Vagina (tissue), 2 donors: ENCODE results near the gene HOXD4. TPM values are rescaled to one million over a fixed set of nuclear protein-coding genes. Genes with fewer than 3 reads are reported as not detected.

Experiments
- DNase-seq, 2 donors: peaks; one replicate each; pipeline ENCODE4 v3.0.0-alpha.2; 2017; ENCODE audit errors: extremely low spot score in 2 of 2
- H3K27ac ChIP-seq: fragments of 200-600 bp; sonication (generic); one replicate; pipeline ENCODE4 v1.5.1; 2019
- H3K27me3 ChIP-seq: fragments of 200-600 bp; sonication (generic); one replicate; pipeline ENCODE4 v1.5.1; 2019
- H3K36me3 ChIP-seq, 2 donors: fragments of 200-600 bp; sonication (generic); one replicate each; pipeline ENCODE4 v1.5.1; 2017 to 2019
- H3K4me1 ChIP-seq: fragments of 200-600 bp; sonication (generic); one replicate; pipeline ENCODE4 v1.5.1; 2019
- H3K4me3 ChIP-seq, 2 donors: fragments of 200-600 bp; sonication (generic); 1 replicate in 1 of 2; 2 replicates in 1 of 2; pipeline ENCODE4 v1.5.1; 2016 to 2019
- H3K9me3 ChIP-seq: fragments of 200-600 bp; sonication (generic); one replicate; pipeline ENCODE4 v1.5.1; 2019
- CTCF ChIP-seq, 3 experiments: fragments of 450-650 bp in 2 of 3; fragments of 200-600 bp in 1 of 3; sonication (generic) in 1 of 3; IDR thresholded peaks; one replicate each; pipeline ENCODE4 v1.5.1; 2017 to 2019; ENCODE audit warnings: antibody characterized with exemption in 3 of 3, mild to moderate bottlenecking in 2 of 3, moderate library complexity in 2 of 3
- POLR2A ChIP-seq, 2 donors: fragments of 450-650 bp; IDR thresholded peaks; one replicate each; pipeline ENCODE4 v1.6.1; 2017; ENCODE audit warnings: antibody characterized with exemption in 2 of 2, mild to moderate bottlenecking in 2 of 2, moderate library complexity in 2 of 2
- POLR2AphosphoS5 ChIP-seq, 2 donors: sonication (generic); formaldehyde crosslinking; IDR thresholded peaks; one replicate each; pipeline ENCODE4 v1.9.0; 2017; ENCODE audit warnings: antibody characterized with exemption in 2 of 2, mild to moderate bottlenecking in 2 of 2, low read depth in 1 of 2; ENCODE audit not compliant: insufficient read depth in 1 of 2
- intact Hi-C: fragments of 100-400 bp; cut with DNase I; formaldehyde crosslinking; loops from one replicate; pipeline ENCODE4 v1.15.1; 2023
- total RNA-seq: library from RNA; depleted of rRNA; stranded (reverse); fragments of >200 nt; gene quantifications from one replicate; pipeline ENCODE4 v1.2.3, GENCODE V29; 2016

Gene HOXD4
- total RNA-seq, 1 donor from 2014 or later = 4.9 TPM

GRCh38 chr2:176124947-176125771 is 26.2 kb upstream of the HOXD4 start:
- Histone ChIP-seq H3K27ac (peak overlapping the region; percentile 77), H3K27me3 (peaks cover under 1% of the 10 kb centered on the region), H3K9me3 (no peaks in the 10 kb centered on the region), H3K4me3 (peak overlapping the region in 1 of 2 donors; percentile 33), H3K4me1 (peaks cover 11% of the 10 kb centered on the region), H3K36me3 (no peaks in the 10 kb centered on the region)
- intact Hi-C loops = loop anchor here (5.0 to 10.0 kb wide), 3 partner anchors 512 to 1020 kb away; no protein-coding TSS in a partner anchor
- no peak for DNase-seq
- TF ChIP-seq CTCF (IDR thresholded peaks at IDR 0.05) (no peak), POLR2AphosphoS5 (IDR thresholded peaks at IDR 0.05; ENCODE audit: insufficient read depth in 1 of 2, low read depth in 1 of 2) (no peak), POLR2A (IDR thresholded peaks at IDR 0.05) (no peak)

- Histone ChIP-seq H3K4me3 (no peak overlapping the region), H3K27ac (peak overlapping the region; percentile 77), H3K36me3 (no peaks in the 10 kb centered on the region), H3K9me3 (no peaks in the 10 kb centered on the region), H3K4me1 (peaks cover 11% of the 10 kb centered on the region), H3K27me3 (peaks cover 5% of the 10 kb centered on the region)
- DNase-seq = no peak
- intact Hi-C loops = loop anchor here (5.0 to 10.0 kb wide), 2 partner anchors 512 to 1019 kb away; no protein-coding TSS in a partner anchor
- TF ChIP-seq CTCF (IDR thresholded peaks at IDR 0.05) = no peak
- no peak for TF ChIP-seq POLR2A (IDR thresholded peaks at IDR 0.05)
- no peak for TF ChIP-seq POLR2AphosphoS5 (IDR thresholded peaks at IDR 0.05; ENCODE audit: insufficient read depth in 1 of 2, low read depth in 1 of 2)
Observed at GRCh38 chr2:176125772-176126054, 25.6 kb upstream of the HOXD4 start.

DNA sequence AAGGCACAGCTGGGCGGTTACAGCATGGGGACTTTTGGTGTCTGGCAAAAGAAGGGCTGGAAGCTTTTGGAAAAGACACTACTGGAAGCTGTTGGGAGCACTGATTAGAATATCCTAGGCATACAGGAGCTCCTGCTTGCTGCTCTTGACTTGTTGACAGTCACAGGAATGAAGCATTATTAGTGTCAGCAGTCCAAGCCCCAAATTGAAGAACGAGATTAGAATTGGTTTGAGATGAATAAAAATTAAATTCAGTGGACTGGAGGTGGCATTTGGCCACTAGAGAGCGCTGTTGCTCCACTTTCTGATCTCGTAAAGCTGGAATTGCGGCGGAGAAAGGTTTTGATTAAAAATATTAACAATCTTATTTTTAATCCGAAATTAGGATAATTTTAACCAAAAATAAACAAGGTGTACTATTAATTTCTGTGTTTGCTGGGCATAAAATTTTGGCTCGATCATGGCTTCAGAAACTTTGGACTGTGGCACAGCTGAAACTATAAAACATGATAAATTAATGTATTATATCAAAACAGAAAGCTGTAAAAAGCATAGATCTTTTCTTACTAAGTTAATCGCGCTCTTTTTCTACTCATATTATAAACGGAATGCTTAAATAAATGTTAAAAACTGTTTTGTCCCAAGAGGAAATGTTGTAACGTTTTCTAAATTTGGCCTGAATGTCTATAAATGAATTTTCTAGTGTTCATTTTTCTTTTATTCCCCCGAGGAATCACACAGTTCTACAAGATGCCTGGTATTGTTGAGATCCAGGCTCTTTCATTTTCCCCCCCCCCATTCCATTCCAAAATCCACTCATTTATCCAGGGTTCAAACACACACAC is 24.2 kb upstream of the HOXD4 start:
- peaks cover 5% of the 10 kb centered on the region for H3K27me3 ChIP-seq
- peak; percentile 55 to 85 (median 64) for TF ChIP-seq CTCF (IDR thresholded peaks at IDR 0.05)
- TF ChIP-seq POLR2A (IDR thresholded peaks at IDR 0.05) = no peak
- peak in 1 of 2 donors; percentile 60 for TF ChIP-seq POLR2AphosphoS5 (IDR thresholded peaks at IDR 0.05; ENCODE audit: insufficient read depth in 1 of 2, low read depth in 1 of 2)
- no peaks in the 10 kb centered on the region for H3K36me3 ChIP-seq
- intact Hi-C loops = loop anchor here (5.0 to 10.0 kb wide), 2 partner anchors 510 to 1018 kb away; no protein-coding TSS in a partner anchor
- peaks cover 13% of the 10 kb centered on the region for H3K4me1 ChIP-seq
- no peaks in the 10 kb centered on the region for H3K9me3 ChIP-seq
- H3K4me3 ChIP-seq = no peak overlapping the region
- peak overlapping the region; percentile 83 for H3K27ac ChIP-seq
- DNase-seq = no peak

DNA sequence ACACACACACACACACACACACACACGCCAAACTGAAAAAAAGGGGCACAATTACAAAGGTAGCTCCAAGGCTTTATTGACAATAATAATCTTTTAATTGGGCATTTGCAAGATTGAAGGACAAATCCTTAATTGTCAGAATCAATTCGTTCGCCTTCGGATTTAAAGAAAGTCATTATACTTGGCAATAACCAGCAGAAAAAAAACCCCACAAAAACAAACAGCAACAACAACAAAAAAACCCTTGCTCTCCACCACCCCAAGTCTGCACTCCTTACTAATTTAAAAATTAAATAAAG is 23.6 kb upstream of the HOXD4 start:
- Histone ChIP-seq H3K4me3 (peak overlapping the region; percentile 46 to 58), H3K4me1 (peaks cover 17% of the 10 kb centered on the region), H3K27ac (peak overlapping the region; percentile 83), H3K9me3 (no peaks in the 10 kb centered on the region), H3K27me3 (peaks cover 5% of the 10 kb centered on the region), H3K36me3 (no peaks in the 10 kb centered on the region)
- intact Hi-C loops = loop anchor here (5.0 to 10.0 kb wide), 2 partner anchors 510 to 1017 kb away; no protein-coding TSS in a partner anchor
- no peak for DNase-seq
- TF ChIP-seq POLR2AphosphoS5 (IDR thresholded peaks at IDR 0.05; ENCODE audit: insufficient read depth in 1 of 2, low read depth in 1 of 2) (no peak), POLR2A (IDR thresholded peaks at IDR 0.05) (no peak), CTCF (IDR thresholded peaks at IDR 0.05) (no peak)
